HG03342 (cell line): ENCODE results near the gene UCN.
"Not testable (repeated sequence)": the region's sequence is repeated elsewhere in the genome, so short reads cannot be mapped to it uniquely, and the experiment has no call there.

ENCODE experiments used
- ATAC-seq: cut with Tn5 transposase; IDR thresholded peaks from one replicate; pipeline ENCODE4 v1.9.1; 2021; ENCODE audit warnings: mild to moderate bottlenecking, moderate library complexity; ENCODE audit not compliant: unreplicated experiment

The UCN gene

DNA sequence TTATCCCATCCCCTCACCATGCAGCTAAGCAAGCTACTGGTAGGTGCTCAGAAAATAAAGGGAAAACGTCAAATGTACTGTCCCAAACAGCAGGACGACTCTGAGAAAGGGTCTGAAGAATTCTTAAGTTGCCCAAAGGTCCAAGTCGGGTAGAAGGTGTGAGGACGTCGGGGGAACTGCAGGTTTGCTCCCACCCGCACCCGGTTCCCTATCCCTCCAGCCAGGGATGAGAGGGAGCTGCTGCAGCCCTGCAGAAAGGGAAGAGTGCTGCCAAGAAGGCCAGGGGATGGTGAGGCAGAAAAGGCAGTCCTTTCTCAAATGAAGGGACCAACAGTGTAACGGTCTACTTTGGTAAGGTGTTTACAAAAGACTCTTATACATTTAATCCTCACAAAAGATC, 6.9 kb upstream of the UCN start:
- no peak for ATAC-seq

DNA sequence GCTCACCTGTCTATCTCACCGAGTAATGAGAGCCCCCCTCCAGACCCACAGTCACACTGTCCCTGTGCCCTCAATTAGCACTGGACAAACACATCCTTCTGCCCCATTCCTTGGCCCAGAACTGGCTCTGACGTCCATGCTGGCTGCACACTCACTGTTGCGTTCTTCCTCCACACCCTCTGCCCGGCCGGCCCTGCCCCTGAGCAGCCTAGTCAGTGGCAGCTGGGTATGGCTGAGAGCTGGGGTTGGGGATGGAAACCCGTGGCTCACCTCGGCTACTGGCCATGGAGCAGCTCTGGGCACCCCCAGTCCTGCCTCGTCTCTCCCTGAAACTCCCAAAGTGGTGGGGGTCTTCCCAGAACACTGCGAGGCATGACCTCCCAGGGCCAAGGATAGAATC, 6.5 kb upstream of the UCN start:
- ATAC-seq = no peak

DNA sequence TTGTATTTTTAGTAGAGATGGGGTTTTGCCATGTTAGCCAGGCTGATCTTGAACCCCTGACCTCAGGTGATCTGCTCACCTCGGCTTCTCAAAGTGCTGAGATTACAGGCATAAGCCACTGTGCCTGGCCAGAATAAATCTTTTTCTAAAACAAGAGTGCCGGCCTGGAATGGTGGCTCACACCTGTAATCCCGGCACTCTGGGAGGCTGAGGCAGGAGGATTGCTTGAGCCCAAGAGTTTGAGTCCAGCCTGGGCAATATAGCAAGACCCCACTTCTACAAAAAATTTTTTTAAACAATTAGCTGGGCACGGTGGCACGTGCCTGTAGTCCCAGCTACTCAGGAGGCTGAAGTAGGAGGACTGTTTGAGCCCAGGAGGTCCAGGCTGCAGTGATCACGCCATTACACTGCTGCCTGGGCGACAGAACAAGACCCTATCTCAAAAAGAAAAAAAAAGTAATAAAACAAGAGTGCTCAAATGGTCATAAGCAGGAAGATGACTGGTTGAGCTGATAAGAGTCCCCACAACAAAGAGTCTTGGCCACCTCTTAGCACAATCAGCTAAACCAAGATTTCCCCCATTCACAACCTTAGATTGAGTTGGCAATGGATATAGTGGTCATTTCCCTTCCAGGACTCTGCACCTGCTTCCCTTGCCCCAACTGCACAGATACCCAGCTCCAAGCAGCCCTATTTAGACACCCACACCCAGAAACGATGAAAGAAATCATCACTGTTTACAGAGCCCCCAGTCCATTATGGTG, 5.8 kb upstream of the UCN start:
- ATAC-seq = no peak

DNA sequence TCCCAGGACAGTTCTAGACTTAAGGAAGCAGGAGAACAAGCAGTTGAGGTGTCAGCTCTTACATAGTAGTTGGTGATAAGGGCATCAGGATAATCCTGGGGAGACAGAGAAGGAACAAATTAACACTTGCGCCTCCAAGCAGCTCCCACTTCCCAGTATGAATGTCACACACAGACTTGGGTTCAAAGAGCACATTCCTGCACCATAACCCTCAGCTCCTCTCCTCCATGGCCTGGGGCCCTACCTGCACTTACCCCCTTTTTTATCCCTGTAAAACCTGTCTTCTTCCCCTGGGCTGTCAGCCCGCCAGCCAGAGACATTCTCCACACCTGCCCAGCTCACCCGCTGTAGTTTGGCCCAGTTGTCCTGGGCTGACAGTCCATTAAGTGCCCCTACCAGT, 3.9 kb upstream of the UCN start:
- ATAC-seq = no peak

DNA sequence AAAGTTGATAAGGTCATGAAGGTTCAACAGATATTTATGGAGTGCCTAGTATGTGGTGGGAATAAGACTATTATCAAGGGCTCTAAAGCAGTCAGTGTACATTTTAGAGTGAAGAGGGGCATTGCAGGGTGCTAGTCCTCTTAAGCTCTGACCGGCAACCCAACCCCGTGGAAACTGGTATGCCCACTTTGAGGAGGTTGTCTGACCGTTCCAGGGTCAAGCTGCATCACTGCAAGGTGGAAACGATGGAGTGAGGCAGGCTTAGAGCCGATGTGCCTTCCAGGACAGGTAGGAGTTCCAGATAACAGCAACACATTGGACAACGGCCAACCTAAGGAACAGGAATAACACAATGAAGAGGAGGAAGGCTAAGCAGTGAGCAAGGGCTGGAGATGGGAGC, 1.4 kb upstream of the UCN start:
- no peak for ATAC-seq

DNA sequence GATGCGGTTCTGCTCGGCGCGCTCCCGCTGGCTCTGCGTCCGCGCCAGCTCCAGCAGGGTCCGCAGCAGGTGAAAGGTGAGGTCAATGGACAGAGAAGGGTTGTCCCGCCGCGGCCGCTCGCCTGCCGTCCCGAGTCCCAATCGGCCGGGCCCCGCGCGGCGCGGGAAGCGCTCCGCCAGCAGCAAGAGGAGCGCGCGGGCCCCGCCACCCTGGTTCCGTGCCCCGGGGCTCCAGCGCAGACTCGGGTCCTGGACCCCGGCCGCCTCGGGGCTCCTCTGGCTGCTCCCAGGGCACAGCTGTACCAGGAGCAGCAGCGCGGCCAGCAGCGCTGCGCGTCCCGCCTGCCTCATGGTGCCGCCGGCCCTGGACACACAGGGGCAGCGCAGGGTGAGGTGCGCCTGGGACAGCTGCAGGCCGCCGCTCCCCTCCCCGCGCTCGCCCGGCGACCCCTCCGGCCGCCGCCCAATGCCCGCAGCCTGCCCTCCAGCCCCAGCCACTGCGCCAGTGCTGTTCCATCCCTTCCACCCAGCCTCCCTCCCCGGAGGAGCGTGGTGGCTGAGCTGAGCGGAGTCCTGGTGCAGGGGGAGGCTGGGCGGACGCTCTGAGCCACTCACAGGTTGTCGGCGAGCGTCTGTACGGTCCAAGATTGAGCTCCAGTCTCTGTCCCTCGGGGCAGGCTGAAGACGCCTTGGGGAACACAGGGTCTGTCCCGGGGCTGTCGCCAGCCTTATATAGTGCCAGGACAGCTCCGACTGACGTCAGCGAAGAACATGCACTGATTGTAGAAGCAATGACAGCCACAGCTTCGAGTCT, 493 bp downstream of the UCN start:
- ATAC-seq = no peak

DNA sequence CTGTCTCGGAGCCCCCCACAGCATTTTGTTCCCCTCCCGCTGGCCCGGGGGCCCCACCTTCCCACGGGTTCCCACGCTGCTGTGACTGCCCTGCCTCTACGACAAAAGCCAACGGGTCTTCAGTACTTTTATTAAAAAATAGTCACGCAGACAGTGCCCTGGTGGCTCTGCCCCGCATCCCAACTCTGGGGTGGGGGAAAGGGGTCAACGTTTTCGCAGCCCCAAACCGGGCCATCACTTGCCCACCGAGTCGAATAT, 1.0 kb downstream of the UCN start:
- ATAC-seq = no peak

DNA sequence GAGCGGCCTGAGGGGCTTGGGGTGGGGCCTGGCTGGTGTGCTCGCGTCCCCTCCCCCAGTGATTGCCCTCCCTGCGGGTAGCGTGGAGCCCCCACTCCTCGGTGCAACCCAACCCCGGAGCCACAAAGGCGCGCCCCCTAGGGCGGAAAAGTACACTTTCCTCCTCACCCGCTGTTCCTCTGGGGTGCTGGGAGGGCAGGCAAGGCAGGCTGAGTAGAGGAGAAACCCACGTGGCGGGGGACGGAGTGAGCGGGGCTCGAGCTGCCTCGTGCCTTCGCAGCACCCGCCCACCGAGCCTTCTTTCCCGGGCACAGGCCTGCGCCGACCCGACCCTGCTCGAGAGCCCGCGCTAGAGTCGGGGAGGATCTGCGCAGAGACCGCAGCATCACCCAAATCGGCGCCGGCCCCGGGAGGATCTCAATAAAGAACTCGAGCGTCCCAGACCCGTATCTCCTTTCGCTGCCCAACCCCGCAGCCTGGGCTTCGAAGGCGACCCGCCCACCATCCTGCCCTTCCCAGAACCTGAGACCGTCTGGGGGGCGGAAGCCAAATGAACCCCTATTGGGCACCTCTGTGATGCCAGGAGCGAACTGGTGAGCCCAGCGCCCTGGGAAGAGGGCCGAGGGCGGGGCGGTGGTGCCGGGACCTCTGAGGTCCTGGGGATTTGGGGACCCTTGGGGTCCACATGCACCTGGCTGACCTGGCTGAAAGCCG, 1.5 kb downstream of the UCN start:
- no peak for ATAC-seq

DNA sequence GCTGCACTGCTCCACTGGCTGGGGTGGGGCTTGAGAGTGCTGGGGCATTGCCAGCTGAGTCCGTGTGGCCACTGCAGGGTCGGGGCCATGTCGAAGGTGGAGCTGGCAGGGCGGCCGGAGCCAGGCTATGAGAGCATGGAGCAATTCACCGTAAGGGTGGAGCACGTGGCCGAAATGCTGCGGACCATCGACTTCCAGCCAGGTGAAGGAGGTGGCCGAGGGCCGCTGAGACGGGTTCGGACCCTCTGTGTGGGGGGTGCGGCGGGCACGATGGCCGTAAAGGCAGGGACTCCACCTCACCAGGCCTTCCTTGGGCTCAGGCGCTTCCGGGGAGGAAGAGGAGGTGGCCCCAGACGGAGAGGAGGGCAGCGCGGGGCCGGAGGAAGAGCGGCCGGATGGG, 2.1 kb downstream of the UCN start:
- no peak for ATAC-seq

DNA sequence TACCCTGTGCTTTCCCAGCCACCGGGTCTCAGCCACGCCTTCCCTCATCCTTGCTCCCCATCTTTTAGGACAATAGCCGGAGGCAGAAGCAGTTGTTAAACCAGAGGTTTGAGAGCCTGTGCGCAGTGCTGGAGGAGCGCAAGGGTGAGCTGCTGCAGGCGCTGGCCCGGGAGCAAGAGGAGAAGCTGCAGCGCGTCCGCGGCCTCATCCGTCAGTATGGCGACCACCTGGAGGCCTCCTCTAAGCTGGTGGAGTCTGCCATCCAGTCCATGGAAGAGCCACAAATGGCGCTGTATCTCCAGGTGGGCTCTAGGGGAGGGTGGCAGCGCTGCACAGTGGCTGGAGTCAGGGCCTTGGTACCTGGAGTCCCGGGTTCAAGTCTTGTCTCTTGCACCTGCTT, 2.7 kb downstream of the UCN start:
- ATAC-seq = no peak

DNA sequence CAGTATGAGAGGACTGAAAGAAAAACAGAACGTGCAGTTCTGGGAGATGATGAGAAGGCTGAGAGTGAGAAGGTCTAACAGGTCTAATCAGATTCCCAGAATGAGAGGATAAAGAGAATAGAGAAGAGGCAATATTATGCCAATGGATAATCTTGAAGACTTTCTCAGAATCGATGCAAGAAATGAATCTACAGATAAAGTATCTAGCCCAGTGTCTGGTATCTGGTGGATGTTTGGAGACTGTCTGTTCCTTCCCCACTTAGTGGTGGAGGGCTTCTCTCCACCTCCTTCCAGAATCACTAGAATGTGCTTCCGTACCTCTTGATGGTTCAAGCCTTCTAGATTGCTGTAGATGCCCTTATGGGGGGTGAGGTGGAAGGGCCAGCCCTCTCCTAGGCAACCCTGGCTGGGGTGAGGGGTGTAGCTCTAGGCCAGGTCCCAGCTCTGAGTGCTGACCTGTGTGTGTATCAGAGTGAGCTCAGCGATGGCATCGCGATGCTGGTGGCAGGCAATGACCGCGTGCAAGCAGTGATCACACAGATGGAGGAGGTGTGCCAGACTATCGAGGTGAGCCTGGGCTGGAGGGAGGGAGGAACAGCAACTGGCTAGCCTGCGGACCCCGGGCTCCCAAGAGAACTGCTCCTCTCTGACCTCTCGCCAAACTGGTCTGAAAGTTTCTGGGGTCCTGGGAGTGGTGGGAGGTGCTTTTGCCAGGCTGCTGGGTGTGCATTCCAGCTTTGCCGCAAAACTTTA, 3.6 kb downstream of the UCN start:
- no peak for ATAC-seq

DNA sequence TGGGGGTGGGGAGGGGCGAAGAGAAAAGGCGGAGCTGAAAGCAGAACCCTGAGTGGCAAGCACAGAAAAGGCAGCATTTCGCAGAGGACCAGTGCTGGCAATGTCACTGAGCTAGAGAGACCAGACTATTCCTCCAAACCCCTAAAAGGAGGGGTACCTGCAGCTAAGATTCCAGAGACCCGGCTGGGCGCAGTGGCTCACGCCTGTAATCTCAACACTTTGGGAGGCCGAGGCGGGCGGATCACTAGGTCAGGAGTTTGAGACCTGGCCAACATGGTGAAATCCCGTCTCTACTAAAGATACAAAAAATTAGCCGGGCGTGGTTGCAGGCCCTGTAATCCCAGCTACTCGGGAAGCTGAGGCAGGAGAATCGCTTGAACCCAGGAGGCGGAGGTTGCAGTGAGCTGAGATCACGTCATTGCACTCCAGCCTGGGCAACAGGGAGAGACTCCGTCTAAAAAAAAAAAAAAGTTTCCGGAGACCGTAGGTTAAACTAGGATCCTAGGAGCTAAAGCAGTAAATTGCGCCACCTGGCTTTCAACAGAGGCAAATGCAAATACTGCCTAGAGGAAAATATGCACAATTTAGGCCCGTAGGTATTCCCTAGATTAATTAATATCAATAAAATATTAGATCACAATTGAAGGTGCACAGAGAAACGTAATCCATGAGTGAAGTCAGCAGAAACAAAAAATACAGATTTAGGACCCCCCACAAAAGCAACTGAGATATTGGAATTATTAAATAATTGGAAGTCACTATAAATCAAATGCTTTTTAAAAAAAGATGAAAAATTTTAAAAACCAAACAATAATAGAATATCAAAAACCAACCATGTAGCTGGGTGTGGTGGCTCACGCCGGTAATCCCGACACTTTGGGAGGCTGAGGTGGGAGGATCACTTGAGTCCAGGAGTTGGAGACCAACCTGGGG, 4.9 kb downstream of the UCN start:
- ATAC-seq = no peak

DNA sequence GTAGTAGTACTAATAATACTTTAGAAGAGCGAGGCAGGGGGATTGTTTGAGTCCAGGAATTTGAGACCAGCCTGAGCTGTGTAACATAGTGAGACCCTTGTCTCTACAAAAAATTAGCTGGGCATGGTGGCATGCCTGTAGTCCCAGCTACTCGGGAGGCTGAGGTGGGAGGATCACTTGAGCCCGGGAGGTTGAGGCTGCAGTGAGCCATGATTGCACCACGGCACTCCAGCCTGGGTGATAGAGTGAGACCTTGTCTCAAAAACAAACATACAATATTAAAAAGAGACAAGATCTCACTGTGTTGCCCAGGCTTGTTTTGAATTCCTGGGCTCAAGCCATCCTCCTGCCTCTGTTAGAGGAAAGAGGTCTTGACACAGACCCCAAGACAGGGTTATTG, 7.6 kb downstream of the UCN start:
- not testable (repeated sequence) for ATAC-seq

DNA sequence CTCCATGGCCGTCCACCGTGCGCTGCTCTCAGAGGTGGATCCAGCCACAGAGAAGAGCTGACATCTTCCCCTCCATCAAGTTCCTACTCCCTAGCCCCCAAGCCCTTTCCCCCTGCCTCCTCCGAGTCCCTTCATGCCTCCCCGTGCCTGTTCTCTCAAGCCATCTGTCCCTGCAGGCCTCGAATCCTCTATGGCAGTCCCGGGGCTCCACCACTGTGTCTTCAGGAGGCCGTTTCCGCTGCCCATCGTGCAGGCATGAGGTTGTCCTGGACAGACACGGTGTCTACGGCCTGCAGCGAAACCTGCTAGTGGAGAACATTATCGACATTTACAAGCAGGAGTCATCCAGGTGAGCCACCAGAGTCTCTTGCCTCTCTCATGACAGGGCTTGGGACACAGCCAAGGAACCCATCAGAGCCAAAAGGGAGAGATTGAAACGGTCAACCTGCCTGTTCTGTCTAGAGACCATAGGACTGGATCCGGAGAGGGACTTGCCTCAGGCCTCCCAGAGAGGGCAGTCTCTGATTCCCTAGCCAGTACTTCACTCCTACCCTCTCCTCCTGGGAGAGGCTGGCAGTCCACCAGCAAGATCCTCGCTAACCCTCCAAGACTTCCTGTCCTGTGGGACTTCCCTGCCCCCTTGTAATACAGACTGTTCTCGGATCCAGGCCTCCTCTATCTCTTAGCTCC, 9.7 kb downstream of the UCN start:
- no peak for ATAC-seq

DNA sequence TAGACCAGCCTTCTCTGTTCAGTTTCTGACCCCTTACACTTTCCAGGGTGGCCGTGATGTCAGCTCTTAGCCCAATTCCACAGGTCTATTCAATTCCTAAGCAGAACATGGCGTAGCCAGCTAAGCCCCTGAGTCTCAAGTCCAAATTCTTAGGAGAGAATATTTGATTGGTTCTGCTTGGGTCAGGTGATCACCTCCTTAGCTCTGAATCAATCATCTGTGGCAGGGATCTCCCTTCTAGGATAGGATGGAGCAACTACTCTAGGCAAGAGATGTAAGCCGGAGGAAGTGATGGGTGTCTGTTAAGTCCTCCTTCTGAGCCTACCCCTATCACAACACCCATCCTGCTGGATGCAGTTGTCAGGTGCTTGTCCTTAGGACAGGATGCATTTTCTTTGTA, 11.1 kb downstream of the UCN start:
- no peak for ATAC-seq

DNA sequence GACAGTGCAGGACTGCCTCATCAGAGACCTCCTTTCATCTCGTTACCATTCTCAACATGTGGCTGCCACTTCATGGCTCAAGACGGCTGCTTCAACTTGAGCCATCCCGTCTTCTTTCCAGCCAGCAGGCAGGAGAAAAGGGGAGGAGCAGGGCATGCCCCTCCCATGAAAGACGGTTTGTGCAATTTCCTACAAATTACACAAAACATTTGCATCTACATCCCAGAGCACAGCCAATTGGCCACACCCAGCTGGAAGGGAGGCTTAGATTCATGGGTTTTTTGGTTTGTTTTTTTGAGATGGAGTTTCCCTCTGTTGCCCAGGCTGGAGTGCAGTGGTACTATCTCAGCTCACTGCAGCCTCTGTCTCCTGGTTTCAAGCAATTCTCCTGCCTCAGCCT, 11.8 kb downstream of the UCN start:
- ATAC-seq = no peak

DNA sequence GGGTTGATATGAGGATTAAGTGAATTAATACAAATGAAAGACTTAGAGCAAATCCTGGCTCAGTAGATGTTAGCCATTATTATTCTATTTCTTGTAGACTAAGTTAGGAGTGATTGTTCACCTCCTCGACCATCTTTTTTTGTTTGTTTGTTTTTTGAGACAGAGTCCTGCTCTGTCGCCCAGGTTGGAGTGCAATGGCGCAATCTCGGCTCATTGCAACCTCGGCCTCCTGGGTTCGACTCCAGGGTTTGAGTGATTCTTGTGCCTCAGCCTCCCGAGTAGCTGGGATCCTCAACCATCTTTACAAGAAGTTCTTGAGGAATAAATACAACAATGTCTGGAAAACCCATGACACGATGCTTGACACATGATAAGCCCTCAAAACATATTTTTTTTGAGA, 13.3 kb downstream of the UCN start:
- ATAC-seq = no peak

DNA sequence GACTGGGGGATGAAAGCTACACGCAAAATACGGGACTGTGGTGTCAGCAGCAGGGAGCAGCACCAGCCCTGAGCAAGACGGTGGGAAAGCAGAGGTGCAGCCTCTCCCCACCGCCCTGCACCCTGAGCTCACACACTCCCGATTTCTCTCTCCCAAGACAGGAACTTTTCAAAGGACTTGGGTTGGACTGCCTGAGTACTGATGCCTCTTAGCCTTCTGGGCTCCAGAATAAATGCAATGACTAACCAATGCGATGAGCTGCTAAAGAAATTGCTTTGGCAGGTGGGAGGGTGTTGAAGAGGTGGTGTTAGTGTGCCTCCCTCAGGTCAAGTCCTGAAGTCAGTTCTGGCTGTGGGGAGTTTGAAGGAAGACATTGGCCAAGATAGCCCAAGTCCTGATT, 16.4 kb downstream of the UCN start:
- no peak for ATAC-seq

DNA sequence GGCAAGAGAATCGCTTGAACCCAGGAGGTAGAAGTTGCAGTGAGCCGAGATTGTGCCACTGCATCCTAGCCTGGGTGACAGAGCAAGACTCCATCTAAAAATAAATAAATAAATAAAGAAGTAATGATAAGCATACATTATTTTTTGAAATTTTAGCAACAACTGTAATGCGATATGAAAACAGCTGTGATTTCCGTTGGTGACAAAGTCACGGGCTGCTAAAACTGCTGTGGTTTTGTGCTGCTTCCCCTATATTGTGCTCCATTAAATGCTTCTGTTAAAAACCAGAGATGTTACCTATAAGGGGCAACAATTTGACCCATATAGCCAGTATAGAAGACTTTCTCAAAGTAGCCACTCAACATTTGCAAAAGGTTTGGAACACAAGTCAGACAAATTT, 17.7 kb downstream of the UCN start:
- no peak for ATAC-seq

DNA sequence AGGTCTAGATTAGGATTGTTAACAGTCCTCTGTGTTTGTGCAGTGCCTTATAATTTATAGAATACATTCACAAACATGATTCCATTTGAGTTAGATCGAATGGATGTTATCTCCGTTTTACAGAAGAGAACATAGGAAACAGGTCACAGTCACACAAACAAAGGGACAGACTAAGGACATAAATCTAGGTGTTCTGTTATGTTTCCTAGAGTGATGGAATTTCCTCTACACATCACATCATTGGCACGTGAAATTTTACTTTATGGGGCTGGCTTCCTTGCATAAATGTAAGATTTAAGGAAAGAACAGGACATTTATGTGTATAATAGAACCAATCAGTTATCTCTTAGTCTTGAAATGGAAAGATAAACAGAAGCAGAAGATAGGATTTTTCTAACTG, 19.6 kb downstream of the UCN start:
- ATAC-seq = no peak
